ENCODE results near the gene CASZ1. TPM values are rescaled to one million over a fixed set of nuclear protein-coding genes. Genes with fewer than 3 reads are reported as not detected.

The CASZ1 gene
- total and polyA plus RNA-seq, 2 experiments from 2014 or later = 6.2 to 6.7 TPM

GRCh38 chr1:10755970-10756521 lies 40.4 kb downstream of the CASZ1 start (continued):
- TF ChIP-seq CTCF (conservative IDR thresholded peaks at IDR 0.05; ENCODE audit: low read depth in 2 of 2) (no peak), ZNF331 (CRISPR knock-in tag; IDR thresholded peaks at IDR 0.05; ENCODE audit: low read depth) (no peak), CREB1 (CRISPR knock-in tag; IDR thresholded peaks at IDR 0.05; ENCODE audit: low read depth) (no peak), NANOG (IDR thresholded peaks at IDR 0.05; ENCODE audit: borderline replicate concordance) (no peak), ZNF114 (CRISPR knock-in tag; IDR thresholded peaks at IDR 0.05) (no peak), EZH2 (IDR thresholded peaks at IDR 0.05; ENCODE audit: low read depth, unreplicated experiment) (no peak), ETS1 (IDR thresholded peaks at IDR 0.05) (no peak), JUNB (IDR thresholded peaks at IDR 0.05; ENCODE audit: unreplicated experiment) (no peak)

GRCh38 chr1:10754568-10755329 lies 41.7 kb downstream of the CASZ1 start:
- Histone ChIP-seq H3K27ac (ENCODE audit: low read depth) (no peak overlapping the region), H3K4me1 (ENCODE audit: insufficient read depth) (no peaks in the 10 kb centered on the region), H4K20me1 (replicated peaks; ENCODE audit: insufficient read depth) (no peaks in the 10 kb centered on the region), H3K4me2 (no peak overlapping the region), H3F3A (replicated peaks; ENCODE audit: low read depth) (no peaks in the 10 kb centered on the region), H3K27me3 (ENCODE audit: insufficient read depth) (no peaks in the 10 kb centered on the region), H2AFZ (no peak overlapping the region), H3K79me2 (replicated peaks; ENCODE audit: insufficient read depth) (no peaks in the 10 kb centered on the region), H3K9me2 (ENCODE audit: insufficient read depth) (no peaks in the 10 kb centered on the region), H3K4me3 (no peak overlapping the region), H3K36me3 (ENCODE audit: insufficient read depth) (no peaks in the 10 kb centered on the region)
- no peaks in the 10 kb centered on the region for H3K9me3 Mint-ChIP-seq
- peaks cover 11% of the 10 kb centered on the region for H3K27me3 Mint-ChIP-seq (ENCODE audit: insufficient read depth, low read depth, poor library complexity)
- DNase-seq (ENCODE audit: low spot score) = no peak
- no peak for ATAC-seq
- H3K27ac Mint-ChIP-seq = no peak overlapping the region
- H3K36me3 Mint-ChIP-seq (ENCODE audit: low read depth) = no peaks in the 10 kb centered on the region
- H3K4me1 Mint-ChIP-seq = peaks cover 29% of the 10 kb centered on the region
- no peak overlapping the region for H3K4me3 Mint-ChIP-seq
- no peak for TF ChIP-seq EZH2 (IDR thresholded peaks at IDR 0.05; ENCODE audit: low read depth, unreplicated experiment)
- no peak for TF ChIP-seq ZNF331 (CRISPR knock-in tag; IDR thresholded peaks at IDR 0.05; ENCODE audit: low read depth)
- TF ChIP-seq, protein P1, sequence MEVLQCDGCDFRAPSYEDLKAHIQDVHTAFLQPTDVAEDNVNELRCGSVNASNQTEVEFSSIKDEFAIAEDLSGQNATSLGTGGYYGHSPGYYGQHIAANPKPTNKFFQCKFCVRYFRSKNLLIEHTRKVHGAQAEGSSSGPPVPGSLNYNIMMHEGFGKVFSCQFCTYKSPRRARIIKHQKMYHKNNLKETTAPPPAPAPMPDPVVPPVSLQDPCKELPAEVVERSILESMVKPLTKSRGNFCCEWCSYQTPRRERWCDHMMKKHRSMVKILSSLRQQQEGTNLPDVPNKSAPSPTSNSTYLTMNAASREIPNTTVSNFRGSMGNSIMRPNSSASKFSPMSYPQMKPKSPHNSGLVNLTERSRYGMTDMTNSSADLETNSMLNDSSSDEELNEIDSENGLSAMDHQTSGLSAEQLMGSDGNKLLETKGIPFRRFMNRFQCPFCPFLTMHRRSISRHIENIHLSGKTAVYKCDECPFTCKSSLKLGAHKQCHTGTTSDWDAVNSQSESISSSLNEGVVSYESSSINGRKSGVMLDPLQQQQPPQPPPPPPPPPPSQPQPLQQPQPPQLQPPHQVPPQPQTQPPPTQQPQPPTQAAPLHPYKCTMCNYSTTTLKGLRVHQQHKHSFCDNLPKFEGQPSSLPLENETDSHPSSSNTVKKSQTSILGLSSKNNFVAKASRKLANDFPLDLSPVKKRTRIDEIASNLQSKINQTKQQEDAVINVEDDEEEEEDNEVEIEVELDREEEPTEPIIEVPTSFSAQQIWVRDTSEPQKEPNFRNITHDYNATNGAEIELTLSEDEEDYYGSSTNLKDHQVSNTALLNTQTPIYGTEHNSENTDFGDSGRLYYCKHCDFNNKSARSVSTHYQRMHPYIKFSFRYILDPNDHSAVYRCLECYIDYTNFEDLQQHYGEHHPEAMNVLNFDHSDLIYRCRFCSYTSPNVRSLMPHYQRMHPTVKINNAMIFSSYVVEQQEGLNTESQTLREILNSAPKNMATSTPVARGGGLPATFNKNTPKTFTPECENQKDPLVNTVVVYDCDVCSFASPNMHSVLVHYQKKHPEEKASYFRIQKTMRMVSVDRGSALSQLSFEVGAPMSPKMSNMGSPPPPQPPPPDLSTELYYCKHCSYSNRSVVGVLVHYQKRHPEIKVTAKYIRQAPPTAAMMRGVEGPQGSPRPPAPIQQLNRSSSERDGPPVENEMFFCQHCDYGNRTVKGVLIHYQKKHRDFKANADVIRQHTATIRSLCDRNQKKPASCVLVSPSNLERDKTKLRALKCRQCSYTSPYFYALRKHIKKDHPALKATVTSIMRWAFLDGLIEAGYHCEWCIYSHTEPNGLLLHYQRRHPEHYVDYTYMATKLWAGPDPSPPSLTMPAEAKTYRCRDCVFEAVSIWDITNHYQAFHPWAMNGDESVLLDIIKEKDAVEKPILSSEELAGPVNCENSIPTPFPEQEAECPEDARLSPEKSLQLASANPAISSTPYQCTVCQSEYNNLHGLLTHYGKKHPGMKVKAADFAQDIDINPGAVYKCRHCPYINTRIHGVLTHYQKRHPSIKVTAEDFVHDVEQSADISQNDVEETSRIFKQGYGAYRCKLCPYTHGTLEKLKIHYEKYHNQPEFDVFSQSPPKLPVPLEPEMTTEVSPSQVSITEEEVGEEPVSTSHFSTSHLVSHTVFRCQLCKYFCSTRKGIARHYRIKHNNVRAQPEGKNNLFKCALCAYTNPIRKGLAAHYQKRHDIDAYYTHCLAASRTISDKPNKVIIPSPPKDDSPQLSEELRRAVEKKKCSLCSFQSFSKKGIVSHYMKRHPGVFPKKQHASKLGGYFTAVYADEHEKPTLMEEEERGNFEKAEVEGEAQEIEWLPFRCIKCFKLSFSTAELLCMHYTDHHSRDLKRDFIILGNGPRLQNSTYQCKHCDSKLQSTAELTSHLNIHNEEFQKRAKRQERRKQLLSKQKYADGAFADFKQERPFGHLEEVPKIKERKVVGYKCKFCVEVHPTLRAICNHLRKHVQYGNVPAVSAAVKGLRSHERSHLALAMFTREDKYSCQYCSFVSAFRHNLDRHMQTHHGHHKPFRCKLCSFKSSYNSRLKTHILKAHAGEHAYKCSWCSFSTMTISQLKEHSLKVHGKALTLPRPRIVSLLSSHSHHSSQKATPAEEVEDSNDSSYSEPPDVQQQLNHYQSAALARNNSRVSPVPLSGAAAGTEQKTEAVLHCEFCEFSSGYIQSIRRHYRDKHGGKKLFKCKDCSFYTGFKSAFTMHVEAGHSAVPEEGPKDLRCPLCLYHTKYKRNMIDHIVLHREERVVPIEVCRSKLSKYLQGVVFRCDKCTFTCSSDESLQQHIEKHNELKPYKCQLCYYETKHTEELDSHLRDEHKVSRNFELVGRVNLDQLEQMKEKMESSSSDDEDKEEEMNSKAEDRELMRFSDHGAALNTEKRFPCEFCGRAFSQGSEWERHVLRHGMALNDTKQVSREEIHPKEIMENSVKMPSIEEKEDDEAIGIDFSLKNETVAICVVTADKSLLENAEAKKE (CRISPR knock-in tag; IDR thresholded peaks at IDR 0.05) = no peak
- no peak for TF ChIP-seq NANOG (IDR thresholded peaks at IDR 0.05; ENCODE audit: borderline replicate concordance)
- TF ChIP-seq STAT1 (IDR thresholded peaks at IDR 0.05; ENCODE audit: unreplicated experiment) = no peak
- no peak for TF ChIP-seq POLR2AphosphoS5 (IDR thresholded peaks at IDR 0.05; ENCODE audit: low read depth)
- no peak for TF ChIP-seq ZNF114 (CRISPR knock-in tag; IDR thresholded peaks at IDR 0.05)
- no peak for TF ChIP-seq CTCF (conservative IDR thresholded peaks at IDR 0.05; ENCODE audit: low read depth in 2 of 2)
- TF ChIP-seq JUNB (IDR thresholded peaks at IDR 0.05; ENCODE audit: unreplicated experiment) = no peak
